AML-193 (cell line): ENCODE results near the gene TRIM24.

ENCODE experiments used
- DNase-seq, 2 experiments: peaks; one replicate each; lab custom pipeline; 2025; lab: John Stamatoyannopoulos, UW

The TRIM24 gene

GRCh38 chr7:138538997-138539644, 79.1 kb downstream of the TRIM24 start:
- no peak for DNase-seq

- DNase-seq: no peak
Observed at GRCh38 chr7:138542183-138542582, 82.1 kb downstream of the TRIM24 start.

GRCh38 chr7:138543739-138544138, 83.7 kb downstream of the TRIM24 start:
- DNase-seq: no peak

GRCh38 chr7:138545123-138545522, 85.1 kb downstream of the TRIM24 start:
- DNase-seq: no peak

GRCh38 chr7:138546064-138546619, 86.1 kb downstream of the TRIM24 start:
- no peak for DNase-seq

GRCh38 chr7:138546829-138547228, 86.8 kb downstream of the TRIM24 start:
- DNase-seq: no peak

GRCh38 chr7:138549082-138549481, 89.0 kb downstream of the TRIM24 start:
- DNase-seq: no peak

- DNase-seq: no peak
Observed at GRCh38 chr7:138550337-138550736, 90.3 kb downstream of the TRIM24 start.

- DNase-seq: no peak
Observed at GRCh38 chr7:138551102-138551501, 91.0 kb downstream of the TRIM24 start.

GRCh38 chr7:138553805-138554204, 93.7 kb downstream of the TRIM24 start:
- DNase-seq: no peak

GRCh38 chr7:138554674-138555073, 94.6 kb downstream of the TRIM24 start:
- DNase-seq: no peak

- DNase-seq: no peak
Observed at GRCh38 chr7:138555684-138556083, 95.6 kb downstream of the TRIM24 start.

GRCh38 chr7:138556771-138557484, 96.9 kb downstream of the TRIM24 start:
- DNase-seq: no peak

- DNase-seq: no peak
Observed at GRCh38 chr7:138559448-138559847, 99.4 kb downstream of the TRIM24 start.

- no peak for DNase-seq
Observed at GRCh38 chr7:138563808-138564207, 103.7 kb downstream of the TRIM24 start.

- no peak for DNase-seq
Observed at GRCh38 chr7:138564365-138564764, 104.3 kb downstream of the TRIM24 start.

GRCh38 chr7:138565071-138565450, 105.0 kb downstream of the TRIM24 start:
- no peak for DNase-seq

- peak; percentile 66 to 72 for DNase-seq
Observed at GRCh38 chr7:138565451-138566114, 105.5 kb downstream of the TRIM24 start.

- no peak for DNase-seq
Observed at GRCh38 chr7:138568655-138569054, 108.6 kb downstream of the TRIM24 start.

GRCh38 chr7:138569418-138569817, 109.4 kb downstream of the TRIM24 start:
- DNase-seq: no peak

- no peak for DNase-seq
Observed at GRCh38 chr7:138570715-138571114, 110.7 kb downstream of the TRIM24 start.

- DNase-seq: no peak
Observed at GRCh38 chr7:138573741-138574140, 113.7 kb downstream of the TRIM24 start.

- no peak for DNase-seq
Observed at GRCh38 chr7:138575897-138576428, 115.9 kb downstream of the TRIM24 start.
